H1 (cell line): ENCODE results near the gene CC2D1A. TPM values are rescaled to one million over a fixed set of nuclear protein-coding genes. Genes with fewer than 3 reads are reported as not detected.

ENCODE experiments used
- CTCF ChIA-PET: fragments of 300-600 bp; sonication (Branson Sonifier 250); formaldehyde crosslinking; loops from one replicate; lab custom pipeline; 2021; ENCODE audit not compliant: partially characterized antibody; lab: Charles Lee
- POLR2A ChIA-PET: fragments of 300-600 bp; sonication (Branson Sonifier 250); formaldehyde crosslinking; loops from one replicate; lab custom pipeline; 2021; ENCODE audit warnings: inconsistent platforms; ENCODE audit not compliant: partially characterized antibody; lab: Charles Lee
- DNase-seq, 2 experiments: peaks; one replicate each; pipeline versions ENCODE4 v3.0.0 to v3.0.0-alpha.2; 2010 to 2022; ENCODE audit warnings: low spot score in 2 of 2, low read depth in 1 of 2, mixed read lengths in 1 of 2
- FAIRE-seq: peaks from 2 replicates; lab custom pipeline; 2011; peaks lifted over from hg19 to GRCh38; lab: Jason Lieb, UNC
- H2AFZ ChIP-seq: 2 replicates; pipeline ENCODE4 v1.8.1; 2012; ENCODE audit warnings: low read length, inconsistent platforms
- H2AK5ac ChIP-seq: 2 replicates; pipeline ENCODE4 v1.6.1; 2013; ENCODE audit warnings: low read depth, low read length
- H2BK120ac ChIP-seq: replicated peaks from 2 replicates; pipeline ENCODE3; 2013; ENCODE audit warnings: low read depth, low read length, inconsistent platforms
- H2BK12ac ChIP-seq: 2 replicates; pipeline ENCODE4 v1.6.1; 2013; ENCODE audit warnings: low read depth, low read length
- H2BK15ac ChIP-seq: 2 replicates; pipeline ENCODE4 v1.6.1; 2013; ENCODE audit warnings: low read length
- H2BK20ac ChIP-seq: 2 replicates; pipeline ENCODE4 v1.6.1; 2013; ENCODE audit warnings: low read length
- H2BK5ac ChIP-seq: 2 replicates; pipeline ENCODE4 v1.6.1; 2013; ENCODE audit warnings: low read depth, low read length
- H3K14ac ChIP-seq: 2 replicates; pipeline ENCODE4 v1.6.1; 2013; ENCODE audit warnings: inconsistent platforms; ENCODE audit not compliant: insufficient read length
- H3K18ac ChIP-seq: 2 replicates; pipeline ENCODE4 v1.6.1; 2013; ENCODE audit warnings: low read length; ENCODE audit errors: extremely low read depth
- H3K23ac ChIP-seq: 2 replicates; pipeline ENCODE4 v1.6.1; 2013; ENCODE audit warnings: inconsistent platforms; ENCODE audit not compliant: insufficient read length
- H3K23me2 ChIP-seq: 2 replicates; pipeline ENCODE4 v1.6.1; 2013; ENCODE audit warnings: low read depth, low read length
- H3K27ac ChIP-seq: 2 replicates; pipeline ENCODE4 v1.6.1; 2011; ENCODE audit warnings: low read depth, low read length, inconsistent platforms
- H3K27me3 ChIP-seq, 4 experiments: replicated peaks in 1 of 4; 1 replicate in 1 of 4; 2 replicates in 3 of 4; pipeline versions ENCODE4 v1.6.1 to v1.8.1; 2011 to 2013; ENCODE audit warnings: low read length in 3 of 4, mild to moderate bottlenecking in 3 of 4, inconsistent platforms in 2 of 4, mixed read lengths in 2 of 4, moderate library complexity in 1 of 4; ENCODE audit not compliant: control insufficient read depth in 3 of 4, insufficient read depth in 3 of 4; ENCODE audit errors: extremely low read depth in 1 of 4
- H3K36me3 ChIP-seq, 4 experiments: 2 replicates each; pipeline versions ENCODE4 v1.6.1 to v1.8.1; 2011 to 2013; ENCODE audit warnings: mild to moderate bottlenecking in 4 of 4, low read length in 3 of 4, moderate library complexity in 2 of 4, control low read depth in 1 of 4, inconsistent platforms in 1 of 4; ENCODE audit not compliant: insufficient read depth in 4 of 4, control insufficient read depth in 2 of 4
- H3K4ac ChIP-seq: replicated peaks from 2 replicates; pipeline ENCODE3; 2013; ENCODE audit warnings: low read length, low read depth, mixed read lengths, inconsistent platforms; ENCODE audit not compliant: insufficient read length
- H3K4me1 ChIP-seq, 4 experiments: replicated peaks in 1 of 4; 1 replicate in 1 of 4; 2 replicates in 3 of 4; pipeline versions ENCODE4 v1.6.1 to v1.8.1; 2011 to 2013; ENCODE audit warnings: low read length in 3 of 4, inconsistent platforms in 2 of 4, mixed read lengths in 1 of 4; ENCODE audit not compliant: insufficient read depth in 4 of 4, control insufficient read depth in 3 of 4
- H3K4me2 ChIP-seq, 2 experiments: 2 replicates each; pipeline versions ENCODE4 v1.6.1 to v1.8.1; 2011 to 2013; ENCODE audit warnings: low read depth in 2 of 2, low read length in 2 of 2, control low read depth in 1 of 2, inconsistent platforms in 1 of 2, mild to moderate bottlenecking in 1 of 2; ENCODE audit not compliant: insufficient read depth in 1 of 2
- H3K4me3 ChIP-seq, 4 experiments: fragments of 200-600, 300-600 bp in 1 of 4; sonication (generic), shearing (Covaris generic), sonication (Bioruptor Twin) in 1 of 4; 2 replicates each; pipeline versions ENCODE4 v1.5.1 to v1.8.1; 2011 to 2016; ENCODE audit warnings: low read length in 4 of 4, low read depth in 3 of 4, control low read depth in 2 of 4, inconsistent platforms in 2 of 4, mild to moderate bottlenecking in 2 of 4, mixed read lengths in 1 of 4, moderate library complexity in 1 of 4; ENCODE audit not compliant: insufficient read depth in 2 of 4; ENCODE audit errors: extremely low read depth in 1 of 4
- H3K56ac ChIP-seq: replicated peaks from 2 replicates; pipeline ENCODE3; 2013; ENCODE audit warnings: low read depth, mild to moderate bottlenecking, mixed read lengths, low read length, inconsistent platforms; ENCODE audit not compliant: insufficient read length
- H3K79me1 ChIP-seq: 2 replicates; pipeline ENCODE4 v1.6.1; 2013; ENCODE audit warnings: low read depth, low read length, control low read depth
- H3K79me2 ChIP-seq, 2 experiments: 2 replicates each; pipeline versions ENCODE4 v1.6.1 to v1.8.1; 2012 to 2013; ENCODE audit warnings: low read length in 2 of 2, mild to moderate bottlenecking in 2 of 2, inconsistent platforms in 1 of 2; ENCODE audit not compliant: insufficient read depth in 2 of 2, control insufficient read depth in 1 of 2
- H3K9ac ChIP-seq, 4 experiments: replicated peaks in 1 of 4; 1 replicate in 1 of 4; 2 replicates in 3 of 4; pipeline versions ENCODE4 v1.6.1 to v1.8.1; 2011 to 2013; ENCODE audit warnings: low read depth in 3 of 4, low read length in 3 of 4, control low read depth in 2 of 4, mild to moderate bottlenecking in 2 of 4, moderate library complexity in 2 of 4, inconsistent platforms in 1 of 4; ENCODE audit errors: extremely low read depth in 1 of 4
- H3K9me3 ChIP-seq, 2 experiments: 2 replicates each; pipeline versions ENCODE4 v1.6.1 to v1.8.1; 2012 to 2013; ENCODE audit warnings: mild to moderate bottlenecking in 2 of 2, moderate library complexity in 2 of 2, control low read depth in 1 of 2, inconsistent platforms in 1 of 2, low read depth in 1 of 2, low read length in 1 of 2, mixed read lengths in 1 of 2; ENCODE audit not compliant: insufficient read depth in 2 of 2
- H4K20me1 ChIP-seq, 2 experiments: replicated peaks in 1 of 2; 2 replicates each; pipeline versions ENCODE3 to v1.8.1; 2011 to 2013; ENCODE audit warnings: inconsistent platforms in 2 of 2, low read length in 2 of 2, mild to moderate bottlenecking in 1 of 2; ENCODE audit not compliant: insufficient read depth in 2 of 2, control insufficient read depth in 1 of 2
- H4K5ac ChIP-seq: 2 replicates; pipeline ENCODE4 v1.6.1; 2013; ENCODE audit warnings: low read length, low read depth, mixed read lengths, inconsistent platforms; ENCODE audit not compliant: insufficient read length
- H4K8ac ChIP-seq: 2 replicates; pipeline ENCODE4 v1.8.0; 2013; ENCODE audit warnings: mild to moderate bottlenecking, moderate library complexity, low read length, inconsistent platforms; ENCODE audit not compliant: insufficient read depth; ENCODE audit errors: extremely low read depth
- H4K91ac ChIP-seq: replicated peaks from 2 replicates; pipeline ENCODE3; 2013; ENCODE audit warnings: low read length, mixed read lengths, inconsistent platforms; ENCODE audit not compliant: insufficient read length
- CBX5 ChIP-seq: fragments of 300-800, 300-1000 bp; sonication (generic); IDR thresholded peaks from 2 replicates; pipeline ENCODE4 v1.7.1; 2016; ENCODE audit warnings: antibody characterized with exemption, low read length, low read depth
- EP300 ChIP-seq, 2 experiments: IDR thresholded peaks; 1 replicate in 1 of 2; 2 replicates in 1 of 2; pipeline ENCODE4 v1.6.1; 2011 to 2012; ENCODE audit warnings: low read depth in 2 of 2, low read length in 2 of 2, mild to moderate bottlenecking in 2 of 2, borderline replicate concordance in 1 of 2, inconsistent platforms in 1 of 2, moderate library complexity in 1 of 2
- SIX5 ChIP-seq: IDR thresholded peaks from 2 replicates; pipeline ENCODE4 v1.6.1; 2011; ENCODE audit warnings: mild to moderate bottlenecking, low read depth, low read length
- WGBS, 2 experiments: shearing (Covaris generic) in 1 of 2; methylation state at CpG; one replicate each; pipeline versions ENCODE4 v1.1.6 to v1.1.7; 2013 to 2015; ENCODE audit warnings: low lambda C conversion rate in 2 of 2, mixed read lengths in 2 of 2, inconsistent platforms in 1 of 2, low coverage in 1 of 2, missing lambda C conversion rate in 1 of 2; ENCODE audit not compliant: insufficient replicate concordance in 2 of 2, insufficient coverage in 1 of 2, insufficient read length in 1 of 2; ENCODE audit errors: extremely low coverage in 1 of 2, missing lambda C conversion rate in 1 of 2; 5-methylcytosine and 5-hydroxymethylcytosine counted together
- polyA plus RNA-seq, 7 experiments: library from polyadenylated mRNA; depleted of rRNA in 3 of 7; stranded (reverse) in 5 of 7; unstranded in 2 of 7; fragments of >200 nt in 5 of 7; fragments of 200-250 nt in 2 of 7; gene quantifications; 1 replicate in 5 of 7; 2 replicates in 1 of 7; 4 replicates in 1 of 7; pipeline versions ENCODE4 v1.2.1 to v1.2.3, GENCODE V29; 2011 to 2013; ENCODE audit warnings: missing spikeins in 2 of 7, mixed read lengths in 2 of 7
- total RNA-seq: library from RNA; stranded (reverse); fragmentation: NEBNext Ultra II Directional; extraction: Animal tissue kit (Norgen Biotek cat#: 25700); gene quantifications from 2 replicates; pipeline ENCODE4 v1.2.1, GENCODE V29; 2021

The CC2D1A gene
- total and polyA plus RNA-seq, 2 of the 8 experiments (the other 6 are each of a cell fraction or from before 2014, with no cell fraction given): 12.5 to 33.0 TPM

GRCh38 chr19:13951043-13951442 lies 45.0 kb downstream of the CC2D1A start:
- H4K91ac ChIP-seq: no peak overlapping the region
- H3K36me3 ChIP-seq: peaks cover 8 to 13% (median 11%) of the 10 kb centered on the region in 4 experiments
- no peaks in the 10 kb centered on the region for H3K27me3 ChIP-seq
- no peak overlapping the region for H2BK15ac ChIP-seq
- H3K56ac ChIP-seq: no peak overlapping the region
- no peak overlapping the region for H2BK120ac ChIP-seq
- no peak overlapping the region for H2AK5ac ChIP-seq
- POLR2A ChIA-PET: interaction anchor here (1.2 to 4.3 kb wide), 5 partner anchors 11 to 56 kb away, joined by 4 to 39 read pairs (median 9); partner anchors contain the start of genes PODNL1 and RFX1
- peaks cover 0 to 19% of the 10 kb centered on the region in 2 experiments; a peak in 3 of 4 replicates for H3K79me2 ChIP-seq
- H3K4me1 ChIP-seq: peaks cover 0 to 7% (median 3%) of the 10 kb centered on the region in 4 experiments; a peak in 6 of 7 replicates
- no peak overlapping the region for H2AFZ ChIP-seq
- no peak overlapping the region for H3K18ac ChIP-seq
- no peak overlapping the region for H4K5ac ChIP-seq
- no peak overlapping the region for H2BK5ac ChIP-seq
- FAIRE-seq (no peak), DNase-seq (no peak)
- H3K23ac ChIP-seq: no peak overlapping the region
- H3K23me2 ChIP-seq: peaks cover 9% of the 10 kb centered on the region
- CTCF ChIA-PET: interaction anchor here (1.0 to 2.7 kb wide), 3 partner anchors 11 to 98 kb away, joined by 3 to 11 read pairs (median 4); no protein-coding TSS in a partner anchor
- H3K4ac ChIP-seq: no peak overlapping the region
- H2BK12ac ChIP-seq: no peak overlapping the region
- no peak overlapping the region; a peak in 1 of 4 replicates for H3K4me2 ChIP-seq
- WGBS, 2 experiments: 94% methylated on average over 2 of the region's 2 CpGs; no CpG with 5 or more reads in 1 of the 2 experiments
- H3K27ac ChIP-seq: no peak overlapping the region
- no peak overlapping the region for H4K8ac ChIP-seq
- no peak overlapping the region for H3K9ac ChIP-seq
- H2BK20ac ChIP-seq: no peak overlapping the region
- H3K14ac ChIP-seq: no peak overlapping the region
- H3K4me3 ChIP-seq: no peak overlapping the region
- H4K20me1 ChIP-seq: peaks cover 0 to 8% of the 10 kb centered on the region in 2 experiments
- no peaks in the 10 kb centered on the region for H3K9me3 ChIP-seq
- H3K79me1 ChIP-seq: peaks cover 13% of the 10 kb centered on the region
- TF ChIP-seq EP300 (IDR thresholded peaks at IDR 0.05; ENCODE audit: borderline replicate concordance in 1 of 2, low read depth in 2 of 2, low read length in 2 of 2) (no peak), SIX5 (no peak), CBX5 (no peak)
